WTC11 (cell line): Measurements from ENCODE around the gene KNDC1.

ENCODE experiments used
- ARID4B ChIP-seq: sonication (generic); formaldehyde crosslinking; IDR thresholded peaks from 2 replicates; pipeline ENCODE4 v1.8.0; 2023; ENCODE audit warnings: missing genetic modification reagents, mild to moderate bottlenecking, borderline replicate concordance
- ATF1 ChIP-seq: sonication (generic); formaldehyde crosslinking; IDR thresholded peaks from 2 replicates; pipeline ENCODE4 v1.8.1; 2023; ENCODE audit warnings: mild to moderate bottlenecking, moderate library complexity, missing genetic modification reagents
- CREB1 ChIP-seq: sonication (generic); formaldehyde crosslinking; IDR thresholded peaks from 2 replicates; pipeline ENCODE4 v1.8.0; 2023; ENCODE audit warnings: mild to moderate bottlenecking, missing genetic modification reagents
- NR2C2 ChIP-seq: sonication (generic); formaldehyde crosslinking; IDR thresholded peaks from 2 replicates; pipeline ENCODE4 v1.8.0; 2022; ENCODE audit warnings: mild to moderate bottlenecking, missing genetic modification reagents
- NR3C1 ChIP-seq: sonication (generic); formaldehyde crosslinking; conservative IDR thresholded peaks from 2 replicates; pipeline ENCODE4 v1.8.1; 2023; ENCODE audit warnings: low read depth, mild to moderate bottlenecking, missing genetic modification reagents
- TP53 ChIP-seq: sonication (generic); formaldehyde crosslinking; IDR thresholded peaks from 2 replicates; pipeline ENCODE4 v1.8.1; 2023; ENCODE audit warnings: mild to moderate bottlenecking, missing genetic modification reagents
- USF1 ChIP-seq: sonication (generic); formaldehyde crosslinking; IDR thresholded peaks from 2 replicates; pipeline ENCODE4 v1.8.0; 2022; ENCODE audit warnings: mild to moderate bottlenecking, missing genetic modification reagents
- TF ChIP-seq, protein P1 (sequence below): sonication (generic); formaldehyde crosslinking; IDR thresholded peaks from 2 replicates; pipeline ENCODE4 v1.8.0; 2022; ENCODE audit warnings: mild to moderate bottlenecking, missing genetic modification reagents
- TF ChIP-seq, protein P2 (sequence below): fragments of 200-600 bp; IDR thresholded peaks from 2 replicates; pipeline ENCODE4 v1.8.0; 2022; ENCODE audit warnings: antibody characterized with exemption
- TF ChIP-seq, protein P3 (sequence below): sonication (generic); formaldehyde crosslinking; conservative IDR thresholded peaks from 2 replicates; pipeline ENCODE4 v1.8.1; 2023; ENCODE audit warnings: mild to moderate bottlenecking, low read depth, missing genetic modification reagents, moderate library complexity
- TF ChIP-seq, protein P4 (sequence below): sonication (generic); formaldehyde crosslinking; conservative IDR thresholded peaks from 2 replicates; pipeline ENCODE4 v1.8.1; 2022; ENCODE audit warnings: mild to moderate bottlenecking, missing genetic modification reagents

GRCh38 chr10:133131734-133132472 lies 28.1 kb upstream of the KNDC1 start:
- TF ChIP-seq, protein P1, sequence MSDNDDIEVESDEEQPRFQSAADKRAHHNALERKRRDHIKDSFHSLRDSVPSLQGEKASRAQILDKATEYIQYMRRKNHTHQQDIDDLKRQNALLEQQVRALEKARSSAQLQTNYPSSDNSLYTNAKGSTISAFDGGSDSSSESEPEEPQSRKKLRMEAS (CRISPR knock-in tag) = no peak
- no peak for TF ChIP-seq ATF1 (CRISPR knock-in tag)
- TF ChIP-seq, protein P2, sequence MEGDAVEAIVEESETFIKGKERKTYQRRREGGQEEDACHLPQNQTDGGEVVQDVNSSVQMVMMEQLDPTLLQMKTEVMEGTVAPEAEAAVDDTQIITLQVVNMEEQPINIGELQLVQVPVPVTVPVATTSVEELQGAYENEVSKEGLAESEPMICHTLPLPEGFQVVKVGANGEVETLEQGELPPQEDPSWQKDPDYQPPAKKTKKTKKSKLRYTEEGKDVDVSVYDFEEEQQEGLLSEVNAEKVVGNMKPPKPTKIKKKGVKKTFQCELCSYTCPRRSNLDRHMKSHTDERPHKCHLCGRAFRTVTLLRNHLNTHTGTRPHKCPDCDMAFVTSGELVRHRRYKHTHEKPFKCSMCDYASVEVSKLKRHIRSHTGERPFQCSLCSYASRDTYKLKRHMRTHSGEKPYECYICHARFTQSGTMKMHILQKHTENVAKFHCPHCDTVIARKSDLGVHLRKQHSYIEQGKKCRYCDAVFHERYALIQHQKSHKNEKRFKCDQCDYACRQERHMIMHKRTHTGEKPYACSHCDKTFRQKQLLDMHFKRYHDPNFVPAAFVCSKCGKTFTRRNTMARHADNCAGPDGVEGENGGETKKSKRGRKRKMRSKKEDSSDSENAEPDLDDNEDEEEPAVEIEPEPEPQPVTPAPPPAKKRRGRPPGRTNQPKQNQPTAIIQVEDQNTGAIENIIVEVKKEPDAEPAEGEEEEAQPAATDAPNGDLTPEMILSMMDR = no peak
- TF ChIP-seq, protein P3, sequence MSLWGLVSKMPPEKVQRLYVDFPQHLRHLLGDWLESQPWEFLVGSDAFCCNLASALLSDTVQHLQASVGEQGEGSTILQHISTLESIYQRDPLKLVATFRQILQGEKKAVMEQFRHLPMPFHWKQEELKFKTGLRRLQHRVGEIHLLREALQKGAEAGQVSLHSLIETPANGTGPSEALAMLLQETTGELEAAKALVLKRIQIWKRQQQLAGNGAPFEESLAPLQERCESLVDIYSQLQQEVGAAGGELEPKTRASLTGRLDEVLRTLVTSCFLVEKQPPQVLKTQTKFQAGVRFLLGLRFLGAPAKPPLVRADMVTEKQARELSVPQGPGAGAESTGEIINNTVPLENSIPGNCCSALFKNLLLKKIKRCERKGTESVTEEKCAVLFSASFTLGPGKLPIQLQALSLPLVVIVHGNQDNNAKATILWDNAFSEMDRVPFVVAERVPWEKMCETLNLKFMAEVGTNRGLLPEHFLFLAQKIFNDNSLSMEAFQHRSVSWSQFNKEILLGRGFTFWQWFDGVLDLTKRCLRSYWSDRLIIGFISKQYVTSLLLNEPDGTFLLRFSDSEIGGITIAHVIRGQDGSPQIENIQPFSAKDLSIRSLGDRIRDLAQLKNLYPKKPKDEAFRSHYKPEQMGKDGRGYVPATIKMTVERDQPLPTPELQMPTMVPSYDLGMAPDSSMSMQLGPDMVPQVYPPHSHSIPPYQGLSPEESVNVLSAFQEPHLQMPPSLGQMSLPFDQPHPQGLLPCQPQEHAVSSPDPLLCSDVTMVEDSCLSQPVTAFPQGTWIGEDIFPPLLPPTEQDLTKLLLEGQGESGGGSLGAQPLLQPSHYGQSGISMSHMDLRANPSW (CRISPR knock-in tag) = no peak
- no peak for TF ChIP-seq CREB1
- no peak for TF ChIP-seq NR3C1 (CRISPR knock-in tag)
- TF ChIP-seq TP53 (CRISPR knock-in tag) = no peak
- no peak for TF ChIP-seq ARID4B (CRISPR knock-in tag)
- TF ChIP-seq, protein P4, sequence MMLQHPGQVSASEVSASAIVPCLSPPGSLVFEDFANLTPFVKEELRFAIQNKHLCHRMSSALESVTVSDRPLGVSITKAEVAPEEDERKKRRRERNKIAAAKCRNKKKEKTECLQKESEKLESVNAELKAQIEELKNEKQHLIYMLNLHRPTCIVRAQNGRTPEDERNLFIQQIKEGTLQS (CRISPR knock-in tag) = no peak
- TF ChIP-seq USF1 (CRISPR knock-in tag) = no peak
- no peak for TF ChIP-seq NR2C2 (CRISPR knock-in tag)
